ENCODE measurements around the gene FAT2. TPM values are rescaled to one million over a fixed set of nuclear protein-coding genes. Genes with fewer than 3 reads are reported as not detected.

The FAT2 gene
- total RNA-seq, 2 donors from 2014 or later = not detected

DNA sequence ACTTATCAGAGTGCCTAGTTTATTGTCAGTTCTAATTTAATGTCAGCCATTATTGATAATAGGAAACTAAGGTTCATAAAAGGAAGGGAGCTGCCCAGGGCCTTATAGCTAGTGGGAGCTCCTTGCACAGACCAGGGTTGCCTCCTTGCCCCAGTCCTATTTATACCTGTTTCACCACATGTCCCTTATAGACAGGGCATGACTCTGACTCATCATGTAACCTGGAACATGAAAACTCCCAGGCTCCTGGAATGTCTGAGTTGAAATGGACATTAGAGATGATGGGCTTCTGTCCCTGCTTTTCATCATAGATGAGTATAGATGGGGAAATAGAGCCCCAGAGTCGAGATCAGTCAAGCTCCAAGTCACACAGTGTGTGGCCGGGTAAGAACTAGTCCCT is 21.1 kb downstream of the FAT2 start:
- no peak for DNase-seq (ENCODE audit: low spot score)
- intact Hi-C loops (cut with DNase I) = no loop called here

GRCh38 chr5:151569132-151570046 is 21.7 kb downstream of the FAT2 start:
- DNase-seq (ENCODE audit: low spot score) = no peak
- intact Hi-C loops (cut with DNase I) = no loop called here

- DNase-seq (ENCODE audit: low spot score) = no peak
- intact Hi-C loops (cut with DNase I) = no loop called here
Observed at GRCh38 chr5:151568036-151568435, 23.1 kb downstream of the FAT2 start.

DNA sequence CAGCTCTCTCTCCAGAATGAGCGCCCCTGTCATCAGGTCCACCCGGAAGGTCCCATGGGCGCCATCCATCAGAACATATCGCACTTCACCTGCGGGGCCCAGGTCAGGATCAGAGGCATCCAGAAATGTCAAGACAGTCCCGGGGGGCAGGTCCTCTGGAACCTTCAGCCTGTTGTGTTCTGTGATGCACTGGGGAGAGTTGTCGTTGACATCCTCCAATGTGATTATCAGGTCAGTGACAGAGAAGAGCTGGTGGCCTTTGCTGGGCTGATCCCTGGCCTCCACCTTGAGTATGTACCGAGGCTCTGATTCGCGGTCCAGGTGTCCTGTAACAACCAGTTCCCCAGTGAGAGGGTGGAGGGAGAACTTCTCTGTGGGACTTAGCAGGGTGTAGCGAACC is 25.2 kb downstream of the FAT2 start:
- DNase-seq (ENCODE audit: low spot score) = no peak
- intact Hi-C loops (cut with DNase I) = no loop called here

DNA sequence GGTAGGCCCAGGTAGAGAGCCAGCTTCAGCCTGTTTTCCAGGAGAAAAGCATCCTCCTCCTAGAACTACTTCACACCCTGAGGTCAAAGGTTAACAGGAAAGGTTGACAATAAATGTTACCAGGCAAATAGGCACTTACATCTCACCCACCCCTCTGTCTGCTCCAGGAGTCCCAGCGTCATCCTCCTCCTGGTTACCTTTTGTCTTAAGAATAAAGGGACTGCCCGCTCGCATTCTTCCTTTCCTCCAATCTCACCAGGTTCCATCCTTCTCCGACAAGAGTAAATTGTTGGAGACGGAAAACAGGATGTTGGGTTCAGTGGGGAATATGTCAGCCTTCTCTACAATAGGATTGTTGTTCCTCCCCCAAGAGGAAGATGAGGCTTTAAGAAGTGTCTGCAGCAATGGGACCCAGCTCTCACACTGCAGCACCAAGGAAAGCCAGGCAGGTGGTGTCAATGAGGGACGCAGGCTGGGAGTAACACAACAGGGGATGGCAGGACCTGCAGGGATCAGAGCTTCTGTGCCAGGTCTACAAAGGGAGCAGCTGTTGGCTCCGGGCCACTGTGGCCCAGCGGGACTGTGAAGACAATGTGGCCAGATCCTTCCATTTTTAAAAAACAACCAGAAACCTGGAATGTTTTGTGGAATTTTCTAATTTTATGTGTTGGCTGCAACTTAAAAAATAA is 29.0 kb downstream of the FAT2 start:
- intact Hi-C loops (cut with DNase I) = no loop called here
- DNase-seq (ENCODE audit: low spot score) = no peak

- intact Hi-C loops (cut with DNase I) = no loop called here
- no peak for DNase-seq (ENCODE audit: low spot score)
Observed at GRCh38 chr5:151557951-151558350, 33.2 kb downstream of the FAT2 start.

DNA sequence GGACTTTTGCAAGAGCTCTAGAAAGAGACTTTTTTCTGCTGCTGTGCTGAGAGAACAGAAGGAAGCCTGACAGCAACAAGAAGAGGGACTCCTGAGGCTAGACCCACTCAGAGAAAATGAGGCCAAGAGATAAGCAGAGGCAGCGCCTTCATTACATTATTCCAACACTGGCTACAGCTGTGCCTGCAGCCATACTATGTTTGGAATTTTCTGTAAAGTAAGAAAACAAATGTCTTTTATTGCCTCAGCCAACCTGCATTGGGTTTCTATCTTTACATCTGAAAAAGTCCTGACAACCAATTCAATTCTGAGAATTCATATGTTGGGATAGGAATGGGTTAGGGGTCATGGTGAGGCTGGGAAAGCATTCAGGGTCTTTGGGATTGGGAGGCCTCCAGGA is 33.7 kb downstream of the FAT2 start:
- intact Hi-C loops (cut with DNase I) = no loop called here
- DNase-seq (ENCODE audit: low spot score) = no peak

GRCh38 chr5:151556806-151557205 is 34.3 kb downstream of the FAT2 start:
- intact Hi-C loops (cut with DNase I) = no loop called here
- DNase-seq (ENCODE audit: low spot score) = no peak

GRCh38 chr5:151555760-151556576 is 35.2 kb downstream of the FAT2 start:
- intact Hi-C loops (cut with DNase I) = no loop called here
- no peak for DNase-seq (ENCODE audit: low spot score)

DNA sequence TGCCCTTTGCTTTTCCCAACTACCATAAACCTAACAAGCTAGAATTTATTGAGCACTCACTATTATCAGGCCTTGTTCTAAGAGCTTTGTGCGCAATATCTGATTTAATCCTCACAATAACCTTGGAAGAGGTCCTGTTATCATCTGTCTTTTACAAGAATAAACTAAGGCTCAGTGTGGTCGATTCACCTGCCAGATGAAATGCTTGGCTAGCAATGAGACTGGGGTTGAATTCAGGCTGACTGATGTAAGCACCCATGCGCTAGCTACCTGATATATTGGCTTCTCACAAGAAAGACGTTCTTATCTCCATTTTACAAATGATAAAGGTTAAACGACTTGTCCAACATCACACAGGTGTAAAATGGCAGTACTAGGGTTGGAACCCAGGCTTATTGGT is 37.4 kb downstream of the FAT2 start:
- intact Hi-C loops (cut with DNase I) = no loop called here
- DNase-seq (ENCODE audit: low spot score) = no peak

- no peak for DNase-seq (ENCODE audit: low spot score)
- intact Hi-C loops (cut with DNase I) = no loop called here
Observed at GRCh38 chr5:151553130-151553670, 37.9 kb downstream of the FAT2 start.

GRCh38 chr5:151551985-151552384 is 39.1 kb downstream of the FAT2 start:
- intact Hi-C loops (cut with DNase I) = no loop called here
- no peak for DNase-seq (ENCODE audit: low spot score)

- intact Hi-C loops (cut with DNase I) = no loop called here
- no peak for DNase-seq (ENCODE audit: low spot score)
Observed at GRCh38 chr5:151550146-151550545, 41.0 kb downstream of the FAT2 start.

DNA sequence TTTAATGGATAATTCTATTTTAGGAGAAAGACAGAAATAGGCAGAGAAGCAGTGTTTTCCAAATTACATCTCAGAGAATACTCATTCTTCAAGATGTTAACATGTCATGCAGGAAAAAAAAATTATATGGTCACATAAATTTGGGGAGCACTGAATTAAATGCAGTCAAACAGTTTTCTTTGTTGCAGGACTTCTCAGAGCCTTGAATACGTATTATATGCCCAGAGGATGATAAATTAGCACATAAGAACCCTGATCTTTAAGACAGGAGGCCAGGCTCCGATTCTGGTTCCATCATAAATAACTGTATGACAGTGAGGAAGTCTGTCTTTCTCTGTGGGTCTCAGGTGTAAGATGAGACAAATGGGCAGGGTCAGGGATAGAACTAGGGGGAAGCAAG is 41.4 kb downstream of the FAT2 start:
- intact Hi-C loops (cut with DNase I) = no loop called here
- DNase-seq (ENCODE audit: low spot score) = no peak

DNA sequence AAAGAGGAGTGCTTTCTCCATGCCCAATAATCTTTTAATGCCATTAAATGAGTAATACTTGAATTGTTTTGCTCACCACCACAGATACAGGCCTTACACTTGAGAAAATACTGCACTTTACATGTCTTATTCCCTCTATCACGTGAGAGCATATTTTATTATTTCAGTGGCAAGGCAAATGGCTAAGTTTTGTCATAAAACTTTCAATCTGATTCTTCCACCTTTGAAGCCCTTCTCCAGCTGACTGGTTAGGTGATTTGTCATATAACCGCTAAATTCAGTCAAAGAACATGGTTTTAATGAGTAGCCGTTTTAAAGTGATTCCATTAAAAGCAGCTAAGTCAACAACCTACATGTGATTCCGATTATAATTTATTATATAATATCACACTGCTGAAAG is 43.8 kb downstream of the FAT2 start:
- no peak for DNase-seq (ENCODE audit: low spot score)
- intact Hi-C loops (cut with DNase I) = no loop called here

GRCh38 chr5:151541571-151541970 is 49.6 kb downstream of the FAT2 start:
- no peak for DNase-seq (ENCODE audit: low spot score)
- intact Hi-C loops (cut with DNase I) = no loop called here
